Fibroblast of skin of right quadriceps (primary cell): ENCODE data around the gene SYCP1.
A peak's percentile ranks its signal among the peaks of the same experiment; 100 is the strongest.
"Not testable (repeated sequence)": the region's sequence is repeated elsewhere in the genome, so short reads cannot be mapped to it uniquely, and the experiment has no call there.

Experiments used
- DNase-seq: peaks from one replicate; pipeline ENCODE4 v3.0.0-alpha.2; 2013

The SYCP1 gene, protein sequence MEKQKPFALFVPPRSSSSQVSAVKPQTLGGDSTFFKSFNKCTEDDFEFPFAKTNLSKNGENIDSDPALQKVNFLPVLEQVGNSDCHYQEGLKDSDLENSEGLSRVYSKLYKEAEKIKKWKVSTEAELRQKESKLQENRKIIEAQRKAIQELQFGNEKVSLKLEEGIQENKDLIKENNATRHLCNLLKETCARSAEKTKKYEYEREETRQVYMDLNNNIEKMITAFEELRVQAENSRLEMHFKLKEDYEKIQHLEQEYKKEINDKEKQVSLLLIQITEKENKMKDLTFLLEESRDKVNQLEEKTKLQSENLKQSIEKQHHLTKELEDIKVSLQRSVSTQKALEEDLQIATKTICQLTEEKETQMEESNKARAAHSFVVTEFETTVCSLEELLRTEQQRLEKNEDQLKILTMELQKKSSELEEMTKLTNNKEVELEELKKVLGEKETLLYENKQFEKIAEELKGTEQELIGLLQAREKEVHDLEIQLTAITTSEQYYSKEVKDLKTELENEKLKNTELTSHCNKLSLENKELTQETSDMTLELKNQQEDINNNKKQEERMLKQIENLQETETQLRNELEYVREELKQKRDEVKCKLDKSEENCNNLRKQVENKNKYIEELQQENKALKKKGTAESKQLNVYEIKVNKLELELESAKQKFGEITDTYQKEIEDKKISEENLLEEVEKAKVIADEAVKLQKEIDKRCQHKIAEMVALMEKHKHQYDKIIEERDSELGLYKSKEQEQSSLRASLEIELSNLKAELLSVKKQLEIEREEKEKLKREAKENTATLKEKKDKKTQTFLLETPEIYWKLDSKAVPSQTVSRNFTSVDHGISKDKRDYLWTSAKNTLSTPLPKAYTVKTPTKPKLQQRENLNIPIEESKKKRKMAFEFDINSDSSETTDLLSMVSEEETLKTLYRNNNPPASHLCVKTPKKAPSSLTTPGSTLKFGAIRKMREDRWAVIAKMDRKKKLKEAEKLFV

DNA sequence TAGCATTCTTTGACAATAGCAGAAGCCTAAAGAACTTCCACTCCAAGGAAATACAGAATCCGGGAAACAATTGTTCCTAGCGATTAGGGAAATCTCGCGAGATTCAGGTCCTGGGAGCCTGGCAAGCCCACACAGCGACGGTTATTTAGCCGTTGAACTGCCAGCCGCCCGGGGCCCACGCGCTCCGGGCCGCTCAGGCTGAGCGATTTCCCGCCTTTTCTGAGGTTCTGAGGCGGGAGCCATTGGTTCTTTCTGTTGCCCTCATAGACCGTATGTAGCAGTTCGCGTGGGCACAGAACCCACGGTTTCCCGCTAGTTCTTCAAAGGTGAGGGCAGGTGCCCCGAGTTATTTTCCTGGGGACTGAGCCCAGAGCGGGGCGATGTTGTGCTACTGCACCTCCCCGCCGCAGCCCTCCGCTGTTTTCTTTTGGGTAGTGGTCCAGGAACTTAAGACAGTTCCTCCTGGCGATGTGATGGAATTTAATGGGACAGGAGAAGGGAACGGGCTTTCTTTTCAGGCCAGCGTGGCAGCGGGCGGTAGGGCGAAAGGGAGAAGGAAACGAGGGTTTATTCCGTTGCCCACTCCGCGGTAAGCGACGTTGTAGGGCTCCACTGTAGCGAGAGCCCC lies at the start of gene SYCP1:
SYCP1 (plus strand) TSS at position 171 of the 628 bp plus-strand sequence. CDS start 602 bp downstream, outside the sequence.
- no peak for DNase-seq

DNA sequence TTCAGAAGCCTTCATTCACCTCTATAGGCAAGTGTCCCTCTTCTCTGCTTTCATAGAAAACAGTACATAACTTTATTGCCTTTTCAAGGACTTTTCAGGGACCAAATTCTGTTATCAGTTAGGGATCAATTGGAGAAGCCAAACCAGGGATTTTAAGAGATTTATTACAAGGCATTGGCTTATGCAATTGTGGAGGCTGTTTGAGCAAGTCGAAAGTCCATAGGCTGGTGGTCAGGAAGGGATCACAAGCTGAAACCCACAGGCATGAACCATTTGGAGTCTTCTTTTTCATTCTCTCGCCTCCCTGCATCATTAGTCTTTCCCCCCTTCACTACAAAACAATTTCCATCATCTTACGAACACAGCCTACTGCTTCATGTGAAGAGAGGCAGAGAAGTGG lies 34.8 kb upstream of the SYCP1 start:
- no peak for DNase-seq

DNA sequence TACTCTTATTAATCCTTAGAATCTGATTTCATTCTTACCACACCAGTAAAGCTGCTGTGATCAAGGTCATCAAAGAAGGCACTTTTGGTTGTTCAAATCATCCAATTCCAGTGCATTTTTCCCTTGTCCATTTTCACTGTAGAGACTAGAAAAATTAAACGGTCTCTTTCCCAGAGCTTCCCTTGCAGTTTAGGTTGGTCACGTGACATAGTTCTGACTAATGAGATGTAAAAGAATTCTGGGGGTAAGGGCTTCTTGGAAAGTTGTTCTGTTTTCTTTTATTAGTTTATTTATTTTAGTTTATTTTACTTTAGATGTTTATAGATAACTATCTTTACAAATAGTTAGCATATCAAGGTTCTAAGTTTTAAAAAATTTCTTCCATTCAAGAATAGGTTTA lies 34.3 kb upstream of the SYCP1 start:
- no peak for DNase-seq

DNA sequence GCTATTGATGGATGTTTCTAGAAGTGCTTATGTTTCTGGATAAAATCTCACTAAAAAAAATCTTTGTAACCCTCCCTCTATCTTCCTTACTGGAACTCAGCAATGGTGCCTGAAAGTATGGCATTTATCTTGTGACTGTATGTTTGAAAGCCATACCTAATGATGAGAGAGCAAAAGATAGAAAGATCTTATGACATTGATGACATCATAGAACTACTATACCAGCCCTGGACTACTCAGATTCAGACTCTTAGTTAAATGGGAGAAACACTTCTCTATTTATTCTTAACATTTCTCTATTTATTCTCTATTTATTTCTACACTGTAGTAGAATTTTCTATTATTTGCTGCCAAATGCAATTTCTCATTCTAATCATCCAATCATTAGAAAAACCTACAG lies 32.7 kb upstream of the SYCP1 start:
- no peak for DNase-seq

DNA sequence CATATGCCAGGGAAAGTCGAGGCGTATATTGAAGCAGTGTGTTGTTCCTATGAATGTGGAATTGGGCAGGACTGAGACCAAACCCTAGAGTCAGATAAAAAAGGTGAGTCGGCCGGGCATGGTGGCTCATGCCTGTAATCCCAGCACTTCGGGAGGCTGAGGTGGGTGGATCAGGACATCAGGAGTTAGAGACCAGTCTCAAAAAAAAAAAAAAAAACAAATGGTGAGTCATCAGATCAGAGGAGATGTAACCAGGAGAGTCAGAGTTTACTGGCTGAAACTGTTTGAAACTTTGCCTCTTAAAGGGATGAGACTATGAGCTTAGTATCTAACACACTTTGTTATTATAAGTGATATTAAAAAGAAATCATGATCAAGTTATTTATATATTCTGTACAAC lies 26.4 kb upstream of the SYCP1 start:
- no peak for DNase-seq

DNA sequence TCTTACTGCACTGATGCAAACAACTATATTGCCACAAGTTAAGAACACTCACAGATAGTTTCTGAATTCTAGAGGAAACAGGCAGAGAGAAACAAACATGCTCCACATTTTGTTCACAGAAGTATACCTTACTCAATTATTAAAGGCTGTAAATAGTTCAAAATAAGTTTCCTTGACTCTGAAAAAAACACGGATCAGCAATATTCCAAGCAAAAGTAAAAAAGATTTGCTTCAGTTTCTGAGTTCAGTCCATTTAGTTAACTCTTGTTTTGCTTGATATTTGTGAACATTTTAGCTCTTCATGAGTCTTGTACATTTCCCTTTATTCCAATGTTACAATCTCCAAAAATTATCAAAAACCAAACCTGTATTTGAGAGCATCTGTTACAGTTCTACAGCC lies 24.6 kb upstream of the SYCP1 start:
- DNase-seq, result not testable (repeated sequence)

DNA sequence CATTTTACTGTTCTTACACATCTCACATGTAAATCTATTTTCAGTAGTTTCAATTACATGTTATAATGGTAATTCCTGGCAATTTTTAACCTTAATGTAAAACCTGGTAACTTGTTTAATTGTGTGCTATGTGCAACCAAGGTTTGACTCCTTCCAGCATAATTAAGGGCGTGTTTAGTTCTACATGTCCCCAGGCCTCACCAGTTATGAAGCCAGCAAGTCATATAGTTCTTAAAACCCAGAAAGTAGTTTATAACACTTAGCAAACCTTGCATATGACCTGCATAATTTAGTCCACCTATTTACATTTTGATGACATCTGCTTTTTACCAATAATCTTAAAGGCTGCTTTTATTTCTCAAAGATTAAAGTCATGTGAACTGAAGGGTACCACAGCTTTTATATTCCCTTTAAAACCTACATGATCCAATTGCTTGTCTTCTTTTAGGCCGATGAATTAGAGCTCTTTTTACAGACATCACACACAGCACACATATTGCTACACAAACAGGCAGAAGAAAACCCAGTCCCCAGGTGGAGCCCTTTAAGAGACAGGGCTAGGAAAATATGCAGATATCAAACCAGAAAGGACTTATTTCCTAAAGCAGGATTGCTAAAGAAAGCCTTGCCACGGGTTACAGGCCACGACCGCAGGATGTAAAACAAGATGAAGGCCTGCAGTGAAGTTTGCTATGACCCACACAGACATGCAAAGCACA lies 23.2 kb upstream of the SYCP1 start:
- DNase-seq, result no peak

DNA sequence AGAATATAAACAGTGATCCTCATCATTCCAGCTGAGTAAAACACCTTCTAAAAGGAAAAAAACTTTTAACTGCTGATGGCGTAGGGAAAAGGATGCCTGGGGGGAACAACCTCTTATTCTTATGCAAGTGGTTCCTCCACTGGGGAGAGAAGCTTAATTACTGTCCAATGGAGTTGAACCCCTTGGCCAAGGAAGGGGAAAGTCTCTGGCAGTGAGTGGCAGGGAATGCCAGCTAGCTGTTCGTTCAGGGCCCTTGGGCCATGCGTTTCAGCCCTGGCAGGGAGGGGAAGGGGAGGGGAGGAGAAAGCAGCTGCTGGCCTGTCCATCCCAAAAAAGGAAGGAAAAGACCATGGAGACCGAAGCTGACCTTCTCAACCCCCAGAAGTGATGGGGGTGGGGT lies 22.6 kb upstream of the SYCP1 start:
- no peak for DNase-seq

DNA sequence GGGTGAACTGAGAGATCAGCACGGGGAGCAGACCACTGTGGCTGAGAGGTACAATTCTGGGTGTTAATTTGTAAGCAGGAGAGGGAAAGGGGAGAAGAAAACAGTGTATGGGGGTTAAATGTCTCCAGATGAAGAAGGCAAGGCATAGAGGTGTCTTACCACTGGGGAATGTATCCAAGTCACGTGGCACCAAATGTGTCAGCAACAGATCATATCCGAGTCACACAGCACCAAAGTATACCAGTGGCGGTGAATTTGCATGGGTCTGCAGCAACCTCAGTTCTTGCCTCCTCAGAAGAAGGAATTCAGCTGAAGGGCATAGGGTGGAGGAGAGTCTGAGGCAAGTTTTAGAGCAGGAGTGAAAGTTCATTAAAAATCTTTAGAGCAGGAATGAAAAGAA lies 21.2 kb upstream of the SYCP1 start:
- peak; percentile 47 for DNase-seq

DNA sequence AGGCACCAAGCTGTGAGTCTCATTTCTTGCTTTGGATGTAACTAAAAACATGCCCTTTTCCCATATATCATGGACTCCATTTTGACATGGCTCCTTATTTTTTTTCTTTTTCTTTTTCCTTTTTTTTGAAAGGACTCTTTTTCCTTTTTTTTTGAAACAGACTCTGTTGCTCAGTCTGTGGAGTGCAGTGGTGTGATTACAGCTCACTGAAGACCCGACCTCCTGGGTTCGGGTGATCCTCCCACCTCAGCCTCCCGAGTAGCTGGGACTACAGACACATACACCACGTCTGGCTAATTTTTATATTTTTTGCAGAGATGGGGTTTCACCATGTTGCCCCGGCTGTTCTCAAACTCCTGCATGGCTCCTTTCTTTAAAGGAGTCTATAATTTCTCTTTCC lies 10.4 kb upstream of the SYCP1 start:
- no peak for DNase-seq

DNA sequence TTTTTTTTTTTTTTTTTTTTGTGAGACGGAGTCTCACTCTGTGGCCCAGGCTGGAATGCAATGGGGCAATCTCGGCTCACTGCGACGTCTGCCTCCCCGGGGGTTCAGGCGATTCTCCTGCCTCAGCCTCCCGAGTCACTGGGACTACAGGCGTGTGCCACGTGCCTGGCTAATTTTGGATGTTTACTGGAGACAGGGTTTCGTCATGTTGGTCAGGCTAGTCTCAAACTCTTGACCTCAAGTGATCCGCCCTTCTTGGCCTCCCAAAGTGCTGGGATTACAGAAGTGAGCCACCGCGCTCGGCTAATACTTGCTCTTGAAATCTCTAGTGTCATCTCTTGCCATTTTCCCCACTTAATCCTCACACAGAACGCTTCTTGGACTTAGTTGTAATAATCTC lies 1.1 kb upstream of the SYCP1 start:
- DNase-seq, result no peak

DNA sequence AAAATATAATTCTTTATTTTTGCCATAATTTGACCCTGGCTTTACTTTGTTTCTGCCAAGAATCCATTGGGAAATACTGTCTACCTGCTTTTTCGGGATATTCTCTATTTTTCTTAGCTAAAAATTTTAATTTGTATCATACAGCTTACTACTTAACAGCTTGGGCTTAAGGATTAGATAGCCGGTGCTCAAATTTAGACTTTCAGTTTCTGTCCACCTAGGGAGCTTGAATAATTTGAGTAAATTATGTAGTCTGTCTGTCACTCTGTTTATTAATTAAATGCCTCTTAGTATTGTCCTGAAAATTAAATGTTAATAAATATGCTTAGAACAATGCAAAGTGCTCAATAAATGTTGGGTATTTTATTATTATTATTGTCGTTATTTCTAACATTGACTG lies 6.7 kb downstream of the SYCP1 start:
- no peak for DNase-seq

DNA sequence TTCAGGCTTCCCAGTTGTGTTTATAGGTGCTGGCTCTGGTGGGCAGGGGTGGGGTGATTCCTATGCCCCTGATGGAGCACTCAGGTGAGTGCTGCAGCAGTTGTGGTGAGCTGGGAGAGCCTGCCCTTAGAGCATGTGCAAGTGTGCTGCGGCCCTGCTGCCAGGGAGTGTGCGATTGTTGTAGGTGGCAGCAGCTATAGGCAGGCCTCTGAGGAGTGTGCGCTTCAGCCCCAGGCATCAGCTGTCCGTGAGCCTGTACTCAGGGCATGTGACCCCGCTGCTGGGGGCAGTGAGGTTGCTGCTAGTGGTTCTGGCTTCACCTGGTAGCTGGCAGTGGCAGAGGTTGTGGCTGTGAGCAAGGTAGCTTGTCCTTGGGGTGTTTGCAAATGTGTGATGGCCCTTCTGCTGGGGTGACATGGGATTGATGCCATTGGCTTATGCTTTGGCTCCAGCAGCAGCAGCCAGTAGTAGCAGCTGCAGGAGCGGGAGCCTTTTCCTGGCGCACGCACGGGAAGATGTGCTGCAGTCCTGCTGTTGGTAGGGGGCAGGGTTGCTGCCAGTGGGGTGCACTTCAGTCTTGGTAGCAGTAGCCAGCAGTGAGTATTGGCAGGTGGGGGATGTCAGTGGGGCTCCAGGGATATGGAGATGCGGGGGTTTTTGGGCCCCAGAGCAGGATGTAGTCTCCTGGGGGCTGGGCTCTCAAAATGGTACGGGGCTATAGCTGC lies 37.7 kb downstream of the SYCP1 start:
- DNase-seq, result no peak

DNA sequence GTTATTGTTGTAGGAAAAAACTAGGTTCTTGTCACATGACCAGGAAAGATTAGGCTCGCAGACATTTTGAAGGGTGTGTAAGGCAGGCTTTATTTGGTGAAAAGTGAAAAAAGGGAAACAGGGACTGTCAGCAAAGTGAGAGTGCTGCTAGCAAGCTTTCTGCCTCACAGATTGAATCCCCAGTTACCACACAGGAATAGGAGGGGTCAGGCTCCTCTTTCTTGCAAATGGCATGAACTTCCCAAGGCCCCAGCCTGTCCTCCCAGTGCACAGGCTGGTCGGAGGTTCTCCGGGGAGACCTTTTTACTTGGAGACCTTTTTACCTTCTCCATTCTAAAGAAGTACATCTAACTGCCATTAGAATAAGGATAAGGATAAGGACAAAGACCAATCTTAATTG lies 42.1 kb downstream of the SYCP1 start:
- no peak for DNase-seq

DNA sequence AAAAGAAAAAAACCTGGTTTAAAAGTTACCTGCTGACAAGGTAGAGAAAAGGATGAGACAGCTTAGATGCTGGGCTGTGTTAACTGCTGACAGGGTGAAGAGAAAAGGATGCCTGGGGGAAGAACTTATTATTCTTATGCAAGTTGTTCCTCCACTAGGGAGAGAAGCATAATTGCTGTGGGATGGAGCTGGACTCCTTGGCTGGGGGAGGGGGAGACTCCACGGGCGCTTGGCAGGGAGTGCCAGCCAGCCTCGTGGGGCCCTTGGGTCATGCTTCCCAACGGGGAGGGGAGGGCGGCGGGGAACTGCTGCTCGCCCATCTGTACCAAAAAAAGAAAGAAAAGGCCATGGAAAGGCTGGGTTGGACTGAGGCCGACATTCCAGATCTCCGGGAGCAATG lies 47.2 kb downstream of the SYCP1 start:
- no peak for DNase-seq

DNA sequence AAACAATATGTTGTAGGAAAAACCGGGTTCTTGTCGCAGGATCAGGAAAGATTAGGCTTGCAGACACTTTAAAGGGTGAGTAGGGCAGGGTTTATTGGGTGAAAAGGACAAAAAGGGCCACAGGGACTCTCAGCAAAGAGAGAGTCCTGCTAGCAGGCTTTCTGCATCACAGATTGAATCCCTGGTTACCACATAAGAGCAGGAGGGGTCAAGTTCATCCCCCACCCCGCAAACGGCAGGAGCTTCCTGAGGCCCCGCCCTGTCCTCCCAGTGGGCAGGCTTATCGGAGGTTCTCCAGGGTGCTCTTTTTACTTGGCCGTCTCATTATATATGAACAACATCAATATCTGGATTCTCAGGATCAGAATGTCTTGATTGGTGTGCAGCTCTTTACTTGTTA lies 47.7 kb downstream of the SYCP1 start:
- no peak for DNase-seq

DNA sequence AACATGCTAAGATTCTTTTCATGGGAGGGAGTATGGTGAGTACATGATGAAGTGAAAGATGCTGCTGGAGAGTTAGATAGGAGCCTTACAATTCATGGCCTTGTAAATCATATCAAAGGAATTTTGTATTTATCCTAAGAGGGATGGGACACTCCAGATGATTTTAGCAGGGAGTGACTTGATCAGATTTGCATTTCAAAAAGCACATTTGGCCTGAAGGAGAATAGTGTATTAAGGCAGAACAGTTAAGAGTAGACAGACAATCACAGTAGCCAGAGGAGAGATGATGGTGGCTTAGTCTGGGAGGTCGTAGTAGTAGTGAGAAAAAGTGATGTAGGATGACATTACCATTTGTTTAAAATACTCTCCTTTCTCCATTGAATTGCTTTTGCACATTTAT lies 48.8 kb downstream of the SYCP1 start:
- no peak for DNase-seq

DNA sequence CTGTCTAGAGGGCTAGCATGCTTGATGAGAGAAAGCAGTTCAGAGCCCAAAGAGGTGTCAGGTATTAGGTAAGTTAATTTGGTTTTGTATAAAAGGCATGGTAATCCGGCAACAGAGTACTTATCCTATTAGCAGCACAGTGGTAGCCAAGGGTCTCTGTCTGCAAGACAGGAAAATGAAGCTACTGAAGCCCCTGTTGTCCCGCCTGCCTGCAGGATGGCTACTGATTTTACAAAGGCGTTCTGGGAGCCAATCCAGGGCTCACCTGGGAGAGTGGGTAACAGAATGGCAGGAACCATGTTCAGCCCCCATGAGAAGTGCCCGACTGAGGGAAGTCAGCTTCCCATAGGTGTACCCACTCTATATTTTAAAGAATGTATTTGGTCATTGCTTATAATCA lies 61.1 kb downstream of the SYCP1 start:
- DNase-seq, result not testable (repeated sequence)

DNA sequence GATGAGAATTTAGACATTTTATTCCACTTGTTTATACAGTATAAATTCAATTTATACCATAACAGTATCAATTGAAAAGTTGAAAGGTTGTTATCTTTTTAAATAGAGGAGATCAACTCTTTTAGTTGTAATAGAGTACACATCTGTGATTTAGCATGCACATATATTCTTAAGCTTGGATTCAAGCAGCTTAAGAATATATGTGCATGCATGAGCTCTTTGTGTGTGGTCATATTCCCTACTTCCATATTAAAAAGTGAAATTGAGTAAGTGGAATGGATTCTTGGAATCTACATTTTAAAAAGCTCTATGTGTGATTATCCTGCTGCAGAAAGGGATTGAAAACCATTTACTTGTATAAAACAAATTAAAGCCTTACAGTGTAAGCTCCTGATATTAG lies 71.9 kb downstream of the SYCP1 start:
- no peak for DNase-seq

DNA sequence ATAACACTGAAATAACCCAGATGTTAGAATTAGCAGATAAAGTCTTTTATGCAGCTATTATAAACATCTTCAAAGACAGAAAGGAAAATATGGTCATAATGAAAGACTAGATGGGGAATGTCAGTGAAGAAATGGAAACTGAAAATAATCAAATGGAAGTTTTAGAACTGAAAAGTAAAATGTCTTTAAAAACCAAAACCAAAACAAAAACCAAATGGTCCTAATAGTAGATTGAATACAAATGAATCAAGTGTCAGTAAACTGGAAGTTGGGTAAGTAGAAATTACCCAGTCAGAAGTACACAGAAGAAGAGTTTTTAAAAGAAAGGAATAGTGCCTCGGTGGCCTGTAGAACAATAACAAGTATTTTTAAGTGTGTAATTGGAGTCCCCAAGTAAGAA lies 72.7 kb downstream of the SYCP1 start:
- no peak for DNase-seq

DNA sequence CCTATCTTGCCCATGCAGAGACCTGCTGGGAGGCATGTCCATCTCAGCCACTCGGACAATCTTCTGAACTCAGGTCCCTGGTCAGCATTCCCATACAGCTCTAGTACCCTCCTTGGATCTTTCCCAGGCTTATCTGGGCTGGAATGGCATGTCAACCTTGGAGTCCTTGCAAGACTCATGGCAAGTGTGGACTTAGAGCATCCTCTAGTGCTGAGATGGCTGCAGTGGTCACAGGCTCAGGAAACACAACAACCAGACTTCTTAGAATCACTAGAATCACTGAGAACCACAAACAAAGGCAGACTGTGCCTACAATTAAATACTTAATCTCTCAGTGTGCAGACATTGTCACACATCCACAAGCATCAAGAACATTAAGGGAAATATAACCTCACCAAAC lies 101.9 kb downstream of the SYCP1 start:
- DNase-seq, result peak; percentile 2

DNA sequence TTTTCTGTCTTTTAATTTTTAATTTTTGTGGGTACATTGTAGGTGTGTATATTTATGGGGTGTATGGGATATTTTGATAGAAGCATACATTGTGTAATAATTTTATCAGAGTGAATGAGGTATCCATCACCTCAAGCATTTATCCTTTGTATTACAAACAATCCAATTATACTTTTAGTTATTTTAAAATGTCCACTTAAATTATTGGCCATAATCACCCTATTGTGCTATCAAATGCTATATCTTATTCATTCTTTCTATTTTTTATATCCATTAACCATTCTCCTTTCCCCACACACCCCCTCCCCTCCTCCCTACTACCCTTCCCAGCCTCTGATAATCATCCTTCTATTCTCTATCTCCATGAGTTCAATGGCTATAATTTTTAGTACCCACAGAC lies 104.8 kb downstream of the SYCP1 start:
- DNase-seq, result no peak
